Osteoblast (primary cell): ENCODE results near the gene FSTL4. TPM values are rescaled to one million over a fixed set of nuclear protein-coding genes. Genes with fewer than 3 reads are reported as not detected.
A peak's percentile ranks its signal among the peaks of the same experiment; 100 is the strongest.

ENCODE experiments used
- DNase-seq: peaks from one replicate; pipeline ENCODE4 v3.0.0; 2011; ENCODE audit warnings: low spot score, mixed read lengths; ENCODE audit not compliant: insufficient read length; ENCODE audit errors: missing footprints
- H2AFZ ChIP-seq: 2 replicates; pipeline ENCODE4 v1.6.0; 2011; ENCODE audit warnings: mild to moderate bottlenecking, low read length
- H3K27ac ChIP-seq: 2 replicates; pipeline ENCODE4 v1.5.1; 2011; ENCODE audit warnings: mild to moderate bottlenecking, low read depth, low read length, moderate library complexity
- H3K27me3 ChIP-seq: 2 replicates; pipeline ENCODE4 v1.6.0; 2012; ENCODE audit warnings: mild to moderate bottlenecking, control low read depth, inconsistent platforms, low read length, moderate library complexity; ENCODE audit not compliant: insufficient read depth
- H3K36me3 ChIP-seq: 2 replicates; pipeline ENCODE4 v1.5.1; 2011; ENCODE audit warnings: mild to moderate bottlenecking, low read length, control low read depth, moderate library complexity; ENCODE audit not compliant: insufficient read depth
- H3K4me1 ChIP-seq: 2 replicates; pipeline ENCODE4 v1.5.1; 2011; ENCODE audit warnings: mild to moderate bottlenecking, low read length, control low read depth, moderate library complexity; ENCODE audit not compliant: insufficient read depth
- H3K4me2 ChIP-seq: 2 replicates; pipeline ENCODE4 v1.6.0; 2011; ENCODE audit warnings: mild to moderate bottlenecking, low read length; ENCODE audit not compliant: insufficient read depth
- H3K4me3 ChIP-seq: fragments of 200-600 bp; sonication (generic); 3 replicates; pipeline ENCODE4 v1.5.1; 2012; ENCODE audit warnings: mild to moderate bottlenecking, low read length, inconsistent platforms; ENCODE audit not compliant: insufficient read depth
- H3K79me2 ChIP-seq: 2 replicates; pipeline ENCODE4 v1.6.0; 2012; ENCODE audit warnings: mild to moderate bottlenecking, low read length, control low read depth, inconsistent platforms; ENCODE audit not compliant: insufficient read depth
- H3K9me3 ChIP-seq: 2 replicates; pipeline ENCODE4 v1.5.1; 2011; ENCODE audit warnings: low read depth, low read length, control low read depth
- H4K20me1 ChIP-seq: 2 replicates; pipeline ENCODE4 v1.6.0; 2012; ENCODE audit warnings: mild to moderate bottlenecking, low read length, control low read depth; ENCODE audit not compliant: insufficient read depth
- CTCF ChIP-seq: IDR thresholded peaks from 2 replicates; pipeline ENCODE4 v1.5.1; 2011; ENCODE audit warnings: mild to moderate bottlenecking, low read depth, low read length, moderate library complexity; ENCODE audit errors: extremely low read depth
- total RNA-seq: library from RNA; depleted of rRNA; stranded (reverse); fragments of >200 nt; gene quantifications from 2 replicates; pipeline ENCODE4 v1.2.3, GENCODE V29; 2012

The FSTL4 gene
- total RNA-seq, 1 donor: not detected

GRCh38 chr5:133226186-133226585, 386.2 kb downstream of the FSTL4 start:
- H3K79me2 ChIP-seq: no peaks in the 10 kb centered on the region
- H3K4me3 ChIP-seq: no peak overlapping the region
- no peak for DNase-seq
- H4K20me1 ChIP-seq: no peaks in the 10 kb centered on the region
- TF ChIP-seq CTCF: no peak
- no peaks in the 10 kb centered on the region for H3K9me3 ChIP-seq
- H3K36me3 ChIP-seq: no peaks in the 10 kb centered on the region
- H3K27me3 ChIP-seq: peaks cover 8% of the 10 kb centered on the region
- H3K27ac ChIP-seq: no peak overlapping the region
- no peak overlapping the region for H3K4me2 ChIP-seq
- H3K4me1 ChIP-seq: no peaks in the 10 kb centered on the region
- H2AFZ ChIP-seq: no peak overlapping the region

- DNase-seq: no peak
- no peaks in the 10 kb centered on the region for H3K4me1 ChIP-seq
- H3K27me3 ChIP-seq: peaks cover 8% of the 10 kb centered on the region
- H3K9me3 ChIP-seq: no peaks in the 10 kb centered on the region
- H3K27ac ChIP-seq: no peak overlapping the region
- no peak overlapping the region for H3K4me3 ChIP-seq
- no peaks in the 10 kb centered on the region for H4K20me1 ChIP-seq
- no peak overlapping the region for H2AFZ ChIP-seq
- TF ChIP-seq CTCF: no peak
- no peaks in the 10 kb centered on the region for H3K36me3 ChIP-seq
- no peaks in the 10 kb centered on the region for H3K79me2 ChIP-seq
- H3K4me2 ChIP-seq: no peak overlapping the region
These were observed 386.6 kb downstream of the FSTL4 start for GRCh38 chr5:133225671-133226152.

- H4K20me1 ChIP-seq: no peaks in the 10 kb centered on the region
- H3K27ac ChIP-seq: no peak overlapping the region
- H3K9me3 ChIP-seq: no peaks in the 10 kb centered on the region
- H3K79me2 ChIP-seq: no peaks in the 10 kb centered on the region
- peaks cover 8% of the 10 kb centered on the region for H3K27me3 ChIP-seq
- no peak overlapping the region for H3K4me2 ChIP-seq
- no peaks in the 10 kb centered on the region for H3K36me3 ChIP-seq
- no peaks in the 10 kb centered on the region for H3K4me1 ChIP-seq
- H2AFZ ChIP-seq: no peak overlapping the region
- no peak for TF ChIP-seq CTCF
- peak; percentile 43 for DNase-seq
- no peak overlapping the region for H3K4me3 ChIP-seq
These were observed 389.4 kb downstream of the FSTL4 start for GRCh38 chr5:133222979-133223378.

GRCh38 chr5:133222521-133222920, 389.8 kb downstream of the FSTL4 start:
- Histone ChIP-seq H3K4me3 (no peak overlapping the region), H3K27ac (no peak overlapping the region), H3K36me3 (no peaks in the 10 kb centered on the region), H4K20me1 (no peaks in the 10 kb centered on the region), H3K4me1 (no peaks in the 10 kb centered on the region), H2AFZ (no peak overlapping the region), H3K4me2 (no peak overlapping the region), H3K79me2 (no peaks in the 10 kb centered on the region), H3K9me3 (no peaks in the 10 kb centered on the region), H3K27me3 (peaks cover 8% of the 10 kb centered on the region)
- no peak for TF ChIP-seq CTCF
- no peak for DNase-seq
